Stomach (tissue), 9 donors: Measurements from ENCODE around the gene ERCC6L2. TPM values are rescaled to one million over a fixed set of nuclear protein-coding genes. Genes with fewer than 3 reads are reported as not detected.
A peak's percentile ranks its signal among the peaks of the same experiment; 100 is the strongest.

Experiments used
- DNase-seq, 2 donors: peaks; one replicate each; pipeline versions ENCODE4 v3.0.0 to v3.0.0-alpha.2; 2013 to 2019
- H3K27ac ChIP-seq, 5 donors: fragments of 200-600 bp in 4 of 5; sonication (generic) in 4 of 5; one replicate each; pipeline ENCODE4 v1.5.1; 2013 to 2019; ENCODE audit warnings: mild to moderate bottlenecking in 1 of 5, moderate library complexity in 1 of 5
- H3K27me3 ChIP-seq, 3 donors: fragments of 200-600 bp; sonication (generic); one replicate each; pipeline ENCODE4 v1.5.1; 2017 to 2019; ENCODE audit warnings: mixed run types in 1 of 3
- H3K36me3 ChIP-seq, 4 donors: fragments of 200-600 bp; sonication (generic); 1 replicate in 3 of 4; 2 replicates in 1 of 4; pipeline ENCODE4 v1.5.1; 2016 to 2019
- H3K4me1 ChIP-seq, 4 donors: fragments of 200-600 bp; sonication (generic); one replicate each; pipeline ENCODE4 v1.5.1; 2016 to 2019
- H3K4me3 ChIP-seq, 4 donors: fragments of 200-600 bp; sonication (generic) in 3 of 4; one replicate each; pipeline ENCODE4 v1.5.1; 2016 to 2019; ENCODE audit warnings: mild to moderate bottlenecking in 1 of 4
- H3K9me3 ChIP-seq, 4 donors: fragments of 200-600 bp; sonication (generic); one replicate each; pipeline ENCODE4 v1.5.1; 2016 to 2019
- EP300 ChIP-seq: sonication (generic); formaldehyde crosslinking; IDR thresholded peaks from one replicate; pipeline ENCODE4 v1.6.1; 2017; ENCODE audit warnings: antibody characterized with exemption
- POLR2A ChIP-seq, 4 donors: fragments of 450-650 bp; IDR thresholded peaks; one replicate each; pipeline ENCODE4 v1.6.1; 2016; ENCODE audit warnings: antibody characterized with exemption in 4 of 4, control low read depth in 2 of 4, mild to moderate bottlenecking in 1 of 4, moderate library complexity in 1 of 4
- POLR2AphosphoS5 ChIP-seq, 3 donors: sonication (generic); formaldehyde crosslinking; IDR thresholded peaks; one replicate each; pipeline ENCODE4 v1.6.1; 2016; ENCODE audit warnings: antibody characterized with exemption in 3 of 3
- WGBS, 5 donors: extraction: QIAGEN DNeasy Blood & Tissue Kit in 3 of 5; methylation state at CpG; one replicate each; pipeline versions ENCODE4 v1.1.5 to v1.1.7; 2013 to 2018; 5-methylcytosine and 5-hydroxymethylcytosine counted together
- intact Hi-C: fragments of 100-400 bp; cut with DNase I; formaldehyde crosslinking; loops from one replicate; pipeline ENCODE4 v1.15.1; 2023; ENCODE audit warnings: low total_unique reads
- polyA plus RNA-seq, 3 donors: library from polyadenylated mRNA; stranded (reverse); fragments of 200-250 nt; gene quantifications; one replicate each; pipeline ENCODE4 v1.2.3, GENCODE V29; 2013
- total RNA-seq, 5 donors: library from RNA; depleted of rRNA; stranded (reverse); fragments of >200 nt; gene quantifications; one replicate each; pipeline versions ENCODE4 v1.1.0 to v1.2.3, GENCODE V29; 2014 to 2016
- TF ChIP-seq, protein P1 (sequence below), 7 experiments: fragments of 450-650 bp in 4 of 7; fragments of 200-600 bp in 3 of 7; sonication (generic) in 3 of 7; IDR thresholded peaks; one replicate each; pipeline ENCODE4 v1.5.1; 2016 to 2019; ENCODE audit warnings: antibody characterized with exemption in 7 of 7, control low read depth in 2 of 7, mild to moderate bottlenecking in 1 of 7
- donor health status: healthy with polysubstance abuse.
- donor health status: Bipolar disorder and iron deficiency.
- donor health status: healthy.

Gene ERCC6L2
- total and polyA plus RNA-seq, 8 donors = 3.9 to 218 (median 34.1) TPM

DNA sequence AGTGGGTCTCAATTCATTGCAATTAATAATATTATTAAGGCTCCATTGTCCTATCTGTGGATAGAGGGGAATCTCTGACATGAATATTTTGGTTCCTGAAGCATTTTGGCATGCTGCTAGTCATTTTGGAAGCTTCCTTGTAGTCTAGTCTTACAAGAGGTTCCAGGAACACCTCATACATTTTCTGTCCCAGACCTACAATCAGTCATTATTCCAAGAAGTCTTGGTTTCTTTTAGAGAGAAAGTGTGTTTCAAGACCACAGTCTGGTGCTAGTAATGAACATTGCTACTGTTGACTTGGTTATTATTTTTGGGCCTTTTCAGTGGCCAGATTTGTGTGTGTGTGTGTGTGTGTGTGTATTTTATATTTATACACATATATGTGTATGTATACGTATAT, 98.9 kb downstream of the ERCC6L2 start:
- H3K9me3 ChIP-seq = no peaks in the 10 kb centered on the region
- no peak overlapping the region for H3K27ac ChIP-seq
- no peaks in the 10 kb centered on the region for H3K27me3 ChIP-seq
- WGBS, 5 donors = 94 to 100% (median 98%) methylated on average over 1 of the region's 1 CpG
- H3K36me3 ChIP-seq = peaks cover 0 to 46% (median 37%) of the 10 kb centered on the region in 4 donors
- intact Hi-C loops = loop anchor here (10.0 kb wide), 1 partner anchor 240 kb away; no protein-coding TSS in a partner anchor
- TF ChIP-seq EP300 = no peak
- TF ChIP-seq POLR2AphosphoS5 (IDR thresholded peaks at IDR 0.05) = no peak
- no peak for TF ChIP-seq POLR2A (IDR thresholded peaks at IDR 0.05)
- TF ChIP-seq, protein P1, sequence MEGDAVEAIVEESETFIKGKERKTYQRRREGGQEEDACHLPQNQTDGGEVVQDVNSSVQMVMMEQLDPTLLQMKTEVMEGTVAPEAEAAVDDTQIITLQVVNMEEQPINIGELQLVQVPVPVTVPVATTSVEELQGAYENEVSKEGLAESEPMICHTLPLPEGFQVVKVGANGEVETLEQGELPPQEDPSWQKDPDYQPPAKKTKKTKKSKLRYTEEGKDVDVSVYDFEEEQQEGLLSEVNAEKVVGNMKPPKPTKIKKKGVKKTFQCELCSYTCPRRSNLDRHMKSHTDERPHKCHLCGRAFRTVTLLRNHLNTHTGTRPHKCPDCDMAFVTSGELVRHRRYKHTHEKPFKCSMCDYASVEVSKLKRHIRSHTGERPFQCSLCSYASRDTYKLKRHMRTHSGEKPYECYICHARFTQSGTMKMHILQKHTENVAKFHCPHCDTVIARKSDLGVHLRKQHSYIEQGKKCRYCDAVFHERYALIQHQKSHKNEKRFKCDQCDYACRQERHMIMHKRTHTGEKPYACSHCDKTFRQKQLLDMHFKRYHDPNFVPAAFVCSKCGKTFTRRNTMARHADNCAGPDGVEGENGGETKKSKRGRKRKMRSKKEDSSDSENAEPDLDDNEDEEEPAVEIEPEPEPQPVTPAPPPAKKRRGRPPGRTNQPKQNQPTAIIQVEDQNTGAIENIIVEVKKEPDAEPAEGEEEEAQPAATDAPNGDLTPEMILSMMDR (IDR thresholded peaks at IDR 0.05) = no peak
- DNase-seq = no peak
- H3K4me1 ChIP-seq = peaks cover 0 to 2% (median 0%) of the 10 kb centered on the region in 4 donors
- no peak overlapping the region for H3K4me3 ChIP-seq

DNA sequence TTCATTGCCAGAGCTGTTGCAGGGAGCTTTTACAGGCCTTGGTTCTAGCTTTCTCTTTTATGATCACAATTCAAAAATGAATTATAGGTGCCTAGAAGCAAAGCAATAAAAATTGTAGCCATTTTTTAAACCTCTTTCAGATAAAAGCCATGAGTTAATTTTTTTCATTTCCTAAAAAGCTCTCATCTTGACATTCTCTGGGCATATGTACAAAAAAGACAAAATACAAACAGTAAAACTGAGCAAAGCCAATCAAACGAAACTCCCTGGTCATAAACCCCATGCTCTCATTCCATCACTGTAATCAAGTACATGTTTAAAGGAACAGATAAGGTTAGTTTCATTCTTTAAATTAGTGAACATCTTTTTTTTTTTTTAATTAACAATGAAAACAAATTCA, 101.9 kb downstream of the ERCC6L2 start:
- DNase-seq = no peak
- no peak overlapping the region for H3K4me3 ChIP-seq
- WGBS, 5 donors = 51 to 72% (median 67%) methylated on average over 1 of the region's 1 CpG
- TF ChIP-seq POLR2AphosphoS5 (IDR thresholded peaks at IDR 0.05) (no peak), POLR2A (IDR thresholded peaks at IDR 0.05) (no peak), EP300 (no peak)
- TF ChIP-seq, protein P1 (IDR thresholded peaks at IDR 0.05) = no peak
- H3K36me3 ChIP-seq = peaks cover 0 to 38% (median 29%) of the 10 kb centered on the region in 4 donors
- H3K27ac ChIP-seq = no peak overlapping the region
- peaks cover 0 to 7% (median 0%) of the 10 kb centered on the region in 4 donors for H3K4me1 ChIP-seq
- H3K27me3 ChIP-seq = no peaks in the 10 kb centered on the region
- intact Hi-C loops = loop anchor here (10.0 kb wide), 1 partner anchor 243 kb away; no protein-coding TSS in a partner anchor
- H3K9me3 ChIP-seq = no peaks in the 10 kb centered on the region

DNA sequence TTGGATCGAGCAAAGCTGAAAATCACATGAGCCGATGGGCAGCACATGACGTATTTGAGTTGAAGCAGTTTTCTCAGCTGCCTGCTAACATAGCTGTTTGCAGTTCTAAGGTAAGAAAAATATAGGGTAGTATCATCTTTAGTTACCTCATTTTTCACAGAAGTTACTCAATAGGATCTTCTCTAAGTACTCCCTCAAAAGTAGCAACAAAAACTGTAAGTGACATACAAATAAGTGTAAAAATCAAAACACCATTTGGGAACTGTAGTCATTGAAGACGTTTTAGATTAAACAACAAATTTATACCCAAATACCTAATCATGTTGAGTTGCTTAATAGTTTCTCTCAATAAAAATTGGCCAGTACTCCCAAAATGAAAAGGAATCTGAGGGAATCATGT, 102.6 kb downstream of the ERCC6L2 start:
- no peaks in the 10 kb centered on the region for H3K27me3 ChIP-seq
- peaks cover 0 to 32% (median 22%) of the 10 kb centered on the region in 4 donors for H3K36me3 ChIP-seq
- TF ChIP-seq, protein P1 (IDR thresholded peaks at IDR 0.05) = no peak
- TF ChIP-seq POLR2AphosphoS5 (IDR thresholded peaks at IDR 0.05) = no peak
- TF ChIP-seq POLR2A (IDR thresholded peaks at IDR 0.05) = no peak
- TF ChIP-seq EP300 = no peak
- WGBS, 5 donors = 88 to 94% (median 92%) methylated on average over 4 of the region's 4 CpGs
- no peak overlapping the region for H3K27ac ChIP-seq
- no peak for DNase-seq
- intact Hi-C loops = loop anchor here (10.0 kb wide), 1 partner anchor 243 kb away; no protein-coding TSS in a partner anchor
- H3K9me3 ChIP-seq = no peaks in the 10 kb centered on the region
- no peak overlapping the region for H3K4me3 ChIP-seq
- peaks cover 0 to 7% (median 0%) of the 10 kb centered on the region in 4 donors for H3K4me1 ChIP-seq

DNA sequence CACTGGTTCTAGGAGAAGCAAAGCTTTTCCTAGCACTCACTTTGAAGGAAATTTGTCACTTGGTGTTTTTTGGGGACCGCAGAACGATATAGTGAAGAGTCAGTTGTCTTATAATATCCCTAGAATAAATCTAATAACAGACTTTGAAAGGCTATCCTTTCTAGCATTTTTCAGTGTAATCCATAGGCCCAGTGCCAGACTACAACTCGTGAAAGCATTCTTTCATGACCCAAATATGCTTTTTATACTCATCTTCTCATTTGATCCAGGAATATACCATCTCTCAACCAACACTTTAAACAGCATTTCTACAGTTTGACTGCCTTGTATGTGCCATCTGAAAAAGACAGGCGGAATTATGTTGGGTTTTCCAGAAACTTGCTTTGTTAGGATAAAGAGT, 104.0 kb downstream of the ERCC6L2 start:
- WGBS, 5 donors = 81 to 88% (median 83%) methylated on average over 4 of the region's 4 CpGs
- TF ChIP-seq POLR2AphosphoS5 (IDR thresholded peaks at IDR 0.05) (no peak), EP300 (no peak), POLR2A (IDR thresholded peaks at IDR 0.05) (no peak)
- H3K27ac ChIP-seq = peak overlapping the region in 1 of 5 donors; percentile 14
- peaks cover 0 to 22% (median 13%) of the 10 kb centered on the region in 4 donors for H3K36me3 ChIP-seq
- no peak overlapping the region for H3K4me3 ChIP-seq
- no peaks in the 10 kb centered on the region for H3K9me3 ChIP-seq
- no peaks in the 10 kb centered on the region for H3K27me3 ChIP-seq
- peaks cover 0 to 7% (median 0%) of the 10 kb centered on the region in 4 donors for H3K4me1 ChIP-seq
- intact Hi-C loops = loop anchor here (10.0 kb wide), 1 partner anchor 245 kb away; no protein-coding TSS in a partner anchor
- DNase-seq = no peak
